SH-SY5Y (cell line): ENCODE measurements around the gene SCAND1.

ENCODE experiments used
- GATA2 ChIP-seq: IDR thresholded peaks from 2 replicates; pipeline ENCODE4 v1.6.1; 2011; ENCODE audit warnings: mild to moderate bottlenecking, low read depth, low read length
- GATA3 ChIP-seq: IDR thresholded peaks from 2 replicates; pipeline ENCODE4 v1.6.1; 2011; ENCODE audit warnings: low read depth, mild to moderate bottlenecking, low read length, moderate library complexity

DNA sequence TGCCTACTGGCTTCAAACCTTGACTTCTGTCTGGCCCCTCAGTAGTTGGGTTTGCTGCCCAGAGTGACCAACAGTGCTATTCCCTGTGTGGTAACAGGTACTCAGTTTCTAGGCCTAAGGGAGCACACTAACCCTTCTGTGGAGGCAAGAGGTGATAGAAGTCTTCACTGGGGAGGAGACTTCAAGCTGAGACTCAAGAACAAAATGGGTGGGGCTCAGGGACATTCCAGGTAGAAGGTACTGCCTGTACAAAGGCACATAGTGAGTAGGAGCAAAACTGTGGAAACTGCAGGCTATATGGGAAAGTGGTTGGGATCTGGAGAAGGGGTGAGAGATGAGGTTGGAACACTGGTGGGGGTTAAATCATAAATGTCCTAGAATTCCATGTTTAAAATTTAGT, 2.3 kb upstream of the SCAND1 start:
- TF ChIP-seq GATA3 (no peak), GATA2 (no peak)
